ENCODE results near the gene OR2T29.
"Not testable (repeated sequence)": the region's sequence is repeated elsewhere in the genome, so short reads cannot be mapped to it uniquely, and the experiment has no call there.

OR2T29 gene

GRCh38 chr1:248574657-248575056 lies 12.1 kb upstream of the OR2T29 start, which contains the start of gene OR2T34:
TSS of gene OR2T34 (minus strand) at chr1:248574757. CDS start at chr1:248574757, 0 bp downstream.
- not testable (repeated sequence) for H2AK5ac ChIP-seq (ENCODE audit: low read length, severe bottlenecking); H3K4me1 ChIP-seq (ENCODE audit: control insufficient read depth, insufficient read depth, low read depth, low read length); H3K23ac ChIP-seq (ENCODE audit: low read length in 2 of 2); H3K9ac ChIP-seq (ENCODE audit: low read length); H3K36me3 ChIP-seq (ENCODE audit: control insufficient read depth in 1 of 2, insufficient read depth in 2 of 2, low read depth in 1 of 2, low read length in 2 of 2); H3K27ac ChIP-seq (ENCODE audit: low read length, poor library complexity, severe bottlenecking); H3K79me1 ChIP-seq (replicated peaks; ENCODE audit: low read length, poor library complexity, severe bottlenecking); H3K14ac ChIP-seq (ENCODE audit: low read length in 2 of 2); H2BK12ac ChIP-seq (ENCODE audit: low read length in 2 of 2); H3K4me2 ChIP-seq (ENCODE audit: low read length, poor library complexity, severe bottlenecking); H3K18ac ChIP-seq (ENCODE audit: low read depth in 1 of 2, low read length in 2 of 2); H2AFZ ChIP-seq (ENCODE audit: low read depth, low read length); H2BK15ac ChIP-seq (ENCODE audit: low read depth, poor library complexity, severe bottlenecking); DNase-seq; H3K9me3 ChIP-seq (ENCODE audit: control insufficient read depth, low read length); H3K27me3 ChIP-seq (ENCODE audit: control insufficient read depth in 1 of 2, insufficient read depth in 1 of 2, low read length in 2 of 2); H3K4ac ChIP-seq (ENCODE audit: low read depth in 1 of 2, low read length in 2 of 2); H4K8ac ChIP-seq (ENCODE audit: low read length); H2BK120ac ChIP-seq (ENCODE audit: low read depth, low read length); H2BK5ac ChIP-seq (ENCODE audit: low read depth, low read length, poor library complexity, severe bottlenecking); H3K4me3 ChIP-seq (ENCODE audit: insufficient read depth in 1 of 2, low read depth in 1 of 2, low read length in 2 of 2); H4K91ac ChIP-seq (ENCODE audit: low read length)
- WGBS: no CpG with 5 or more reads among the region's 3 CpGs

- H3K4me3 ChIP-seq (ENCODE audit: insufficient read depth in 1 of 2, low read depth in 1 of 2, low read length in 2 of 2); H2BK15ac ChIP-seq (ENCODE audit: low read depth, poor library complexity, severe bottlenecking): not testable (repeated sequence)
- WGBS: 94% methylated on average over 1 of the region's 8 CpGs
Measured at GRCh38 chr1:248573856-248574255, 11.3 kb upstream of the OR2T29 start.

DNA sequence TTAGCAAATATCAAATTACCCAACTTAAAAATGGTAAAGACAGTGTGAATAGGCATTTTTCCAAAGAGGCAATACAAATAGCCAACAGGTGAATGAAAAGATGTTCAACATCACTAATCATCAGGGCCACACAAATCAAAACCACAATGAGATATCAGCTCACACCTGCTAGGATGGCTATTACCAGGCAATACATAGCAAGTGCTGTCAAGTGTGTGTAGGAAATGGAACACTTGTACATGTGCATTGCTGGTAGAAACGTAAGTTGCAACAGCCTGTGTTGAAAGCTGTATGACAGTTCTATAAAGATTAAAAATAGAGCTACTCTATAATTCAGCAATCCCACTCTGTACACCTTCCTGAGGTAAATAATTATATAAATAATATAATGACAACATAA lies 9.5 kb upstream of the OR2T29 start:
- not testable (repeated sequence) for H3K4me2 ChIP-seq (ENCODE audit: low read length, poor library complexity, severe bottlenecking); H2AK5ac ChIP-seq (ENCODE audit: low read length, severe bottlenecking); DNase-seq; H3K9me3 ChIP-seq (ENCODE audit: control insufficient read depth, low read length); H2AFZ ChIP-seq (ENCODE audit: low read depth, low read length); H3K9ac ChIP-seq (ENCODE audit: low read length); H2BK12ac ChIP-seq (ENCODE audit: low read length in 2 of 2); H2BK5ac ChIP-seq (ENCODE audit: low read depth, low read length, poor library complexity, severe bottlenecking); H3K18ac ChIP-seq (ENCODE audit: low read depth in 1 of 2, low read length in 2 of 2); H3K4me3 ChIP-seq (ENCODE audit: insufficient read depth in 1 of 2, low read depth in 1 of 2, low read length in 2 of 2); H3K4ac ChIP-seq (ENCODE audit: low read depth in 1 of 2, low read length in 2 of 2); H4K8ac ChIP-seq (ENCODE audit: low read length); H2BK15ac ChIP-seq (ENCODE audit: low read depth, poor library complexity, severe bottlenecking); H3K27ac ChIP-seq (ENCODE audit: low read length, poor library complexity, severe bottlenecking); H3K4me1 ChIP-seq (ENCODE audit: control insufficient read depth, insufficient read depth, low read depth, low read length); H2BK120ac ChIP-seq (ENCODE audit: low read depth, low read length); H3K36me3 ChIP-seq (ENCODE audit: control insufficient read depth in 1 of 2, insufficient read depth in 2 of 2, low read depth in 1 of 2, low read length in 2 of 2); H3K27me3 ChIP-seq (ENCODE audit: control insufficient read depth in 1 of 2, insufficient read depth in 1 of 2, low read length in 2 of 2); H4K91ac ChIP-seq (ENCODE audit: low read length); H3K79me1 ChIP-seq (replicated peaks; ENCODE audit: low read length, poor library complexity, severe bottlenecking); H3K23ac ChIP-seq (ENCODE audit: low read length in 2 of 2); H3K14ac ChIP-seq (ENCODE audit: low read length in 2 of 2)
- WGBS: no CpG with 5 or more reads among the region's 1 CpG

More at GRCh38 chr1:248573856-248574255, 11.3 kb upstream of the OR2T29 start:
- H4K91ac ChIP-seq (ENCODE audit: low read length); H3K79me1 ChIP-seq (replicated peaks; ENCODE audit: low read length, poor library complexity, severe bottlenecking); H3K23ac ChIP-seq (ENCODE audit: low read length in 2 of 2); H2AFZ ChIP-seq (ENCODE audit: low read depth, low read length); H3K9me3 ChIP-seq (ENCODE audit: control insufficient read depth, low read length); H3K4me2 ChIP-seq (ENCODE audit: low read length, poor library complexity, severe bottlenecking); H3K27ac ChIP-seq (ENCODE audit: low read length, poor library complexity, severe bottlenecking); H3K18ac ChIP-seq (ENCODE audit: low read depth in 1 of 2, low read length in 2 of 2); H2BK12ac ChIP-seq (ENCODE audit: low read length in 2 of 2); H3K4me1 ChIP-seq (ENCODE audit: control insufficient read depth, insufficient read depth, low read depth, low read length); H3K9ac ChIP-seq (ENCODE audit: low read length); H2BK5ac ChIP-seq (ENCODE audit: low read depth, low read length, poor library complexity, severe bottlenecking); H3K4ac ChIP-seq (ENCODE audit: low read depth in 1 of 2, low read length in 2 of 2); DNase-seq; H3K14ac ChIP-seq (ENCODE audit: low read length in 2 of 2); H4K8ac ChIP-seq (ENCODE audit: low read length); H3K36me3 ChIP-seq (ENCODE audit: control insufficient read depth in 1 of 2, insufficient read depth in 2 of 2, low read depth in 1 of 2, low read length in 2 of 2); H2AK5ac ChIP-seq (ENCODE audit: low read length, severe bottlenecking); H3K27me3 ChIP-seq (ENCODE audit: control insufficient read depth in 1 of 2, insufficient read depth in 1 of 2, low read length in 2 of 2); H2BK120ac ChIP-seq (ENCODE audit: low read depth, low read length): not testable (repeated sequence)

DNA sequence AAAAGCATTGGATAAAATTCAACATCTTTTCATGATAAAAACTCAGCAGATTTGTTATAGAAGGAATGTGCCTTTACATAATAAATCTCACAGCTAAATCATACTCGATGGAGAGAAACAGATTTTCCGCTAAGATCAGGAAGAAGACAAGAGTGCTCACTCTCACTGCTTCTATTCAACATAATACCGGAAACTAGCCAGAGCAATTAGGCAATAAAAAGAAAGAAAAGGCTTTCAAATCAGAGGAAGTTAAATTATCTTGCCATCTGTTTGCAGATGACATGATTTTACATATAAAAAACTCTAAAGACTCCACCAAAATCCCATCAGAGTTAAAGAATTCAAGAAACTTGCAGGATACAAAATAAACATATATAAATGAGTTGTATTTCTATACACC lies 8.2 kb upstream of the OR2T29 start:
- H2AK5ac ChIP-seq (ENCODE audit: low read length, severe bottlenecking); H2AFZ ChIP-seq (ENCODE audit: low read depth, low read length); H3K9me3 ChIP-seq (ENCODE audit: control insufficient read depth, low read length); H3K9ac ChIP-seq (ENCODE audit: low read length); H4K91ac ChIP-seq (ENCODE audit: low read length); H3K4me3 ChIP-seq (ENCODE audit: insufficient read depth in 1 of 2, low read depth in 1 of 2, low read length in 2 of 2); H4K8ac ChIP-seq (ENCODE audit: low read length); H3K27ac ChIP-seq (ENCODE audit: low read length, poor library complexity, severe bottlenecking); H2BK120ac ChIP-seq (ENCODE audit: low read depth, low read length); H3K27me3 ChIP-seq (ENCODE audit: control insufficient read depth in 1 of 2, insufficient read depth in 1 of 2, low read length in 2 of 2); H3K4me1 ChIP-seq (ENCODE audit: control insufficient read depth, insufficient read depth, low read depth, low read length); H3K14ac ChIP-seq (ENCODE audit: low read length in 2 of 2); H3K4me2 ChIP-seq (ENCODE audit: low read length, poor library complexity, severe bottlenecking); DNase-seq; H3K4ac ChIP-seq (ENCODE audit: low read depth in 1 of 2, low read length in 2 of 2); H3K36me3 ChIP-seq (ENCODE audit: control insufficient read depth in 1 of 2, insufficient read depth in 2 of 2, low read depth in 1 of 2, low read length in 2 of 2); H3K79me1 ChIP-seq (replicated peaks; ENCODE audit: low read length, poor library complexity, severe bottlenecking); H2BK15ac ChIP-seq (ENCODE audit: low read depth, poor library complexity, severe bottlenecking); H2BK12ac ChIP-seq (ENCODE audit: low read length in 2 of 2); H3K23ac ChIP-seq (ENCODE audit: low read length in 2 of 2); H3K18ac ChIP-seq (ENCODE audit: low read depth in 1 of 2, low read length in 2 of 2); H2BK5ac ChIP-seq (ENCODE audit: low read depth, low read length, poor library complexity, severe bottlenecking): not testable (repeated sequence)
- 85% methylated on average over 2 of the region's 3 CpGs for WGBS

Data from mesenchymal stem cell (in vitro differentiated cells and primary cell).